A673 (cell line): Measurements from ENCODE around the gene CD300A.

Experiments
- EZH2 ChIP-seq: fragments of 200-600 bp; sonication (generic); IDR thresholded peaks from 2 replicates; pipeline ENCODE4 v1.6.1; 2017; ENCODE audit warnings: borderline replicate concordance, low read depth, mild to moderate bottlenecking, mixed read lengths, antibody characterized with exemption, low read length; ENCODE audit not compliant: poor library complexity, severe bottlenecking
- TF ChIP-seq, protein P1 (sequence below): fragments of 300-800, 200-600 bp; sonication (generic); conservative IDR thresholded peaks from 2 replicates; pipeline ENCODE4 v1.5.1; 2017; ENCODE audit warnings: low read depth, mild to moderate bottlenecking, antibody characterized with exemption, low read length, moderate library complexity, mixed read lengths

DNA sequence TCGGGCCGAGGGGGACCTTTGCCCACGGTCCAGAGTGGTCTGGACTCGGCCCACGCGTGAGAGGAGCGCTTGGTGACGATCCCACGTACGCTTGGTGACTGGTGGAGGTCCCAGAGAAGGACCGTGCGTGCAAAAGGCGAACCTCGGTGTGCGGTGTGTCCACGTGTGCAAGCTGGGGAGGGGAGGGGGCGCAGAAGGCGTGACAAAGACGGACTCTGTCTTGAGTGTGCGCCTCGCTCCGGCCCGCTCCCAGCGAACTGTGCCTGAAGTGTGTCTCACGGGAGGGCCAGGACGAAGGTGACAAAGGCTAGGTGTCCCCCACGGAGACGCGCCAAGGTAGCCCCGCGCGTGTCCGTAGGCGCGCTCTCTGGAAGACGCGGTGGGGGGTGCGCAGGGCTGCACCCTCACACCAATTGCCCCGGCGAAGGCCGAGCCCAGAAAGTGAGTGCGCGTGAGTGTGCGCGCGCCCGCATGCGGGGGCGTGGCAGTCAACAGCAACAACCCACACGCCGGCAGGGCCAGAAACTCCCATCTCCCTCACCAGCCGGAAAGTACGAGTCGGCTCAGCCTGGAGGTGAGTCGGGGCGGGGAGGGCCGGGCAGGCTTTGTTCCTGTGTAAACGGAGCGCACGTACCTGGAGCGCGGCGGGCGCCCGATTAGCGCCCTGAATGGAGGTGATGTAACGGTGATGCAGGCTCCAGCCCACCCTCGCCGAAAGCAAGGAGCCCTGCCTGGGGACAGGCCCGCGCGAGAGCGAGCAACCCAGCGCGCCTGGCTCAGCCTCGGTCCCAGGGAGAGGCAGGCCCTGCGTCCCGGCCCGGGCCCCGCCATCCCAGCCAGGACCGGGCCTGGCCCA is 34.6 kb upstream of the CD300A start, which contains the start of gene GPRC5C:
- TF ChIP-seq, protein P1, sequence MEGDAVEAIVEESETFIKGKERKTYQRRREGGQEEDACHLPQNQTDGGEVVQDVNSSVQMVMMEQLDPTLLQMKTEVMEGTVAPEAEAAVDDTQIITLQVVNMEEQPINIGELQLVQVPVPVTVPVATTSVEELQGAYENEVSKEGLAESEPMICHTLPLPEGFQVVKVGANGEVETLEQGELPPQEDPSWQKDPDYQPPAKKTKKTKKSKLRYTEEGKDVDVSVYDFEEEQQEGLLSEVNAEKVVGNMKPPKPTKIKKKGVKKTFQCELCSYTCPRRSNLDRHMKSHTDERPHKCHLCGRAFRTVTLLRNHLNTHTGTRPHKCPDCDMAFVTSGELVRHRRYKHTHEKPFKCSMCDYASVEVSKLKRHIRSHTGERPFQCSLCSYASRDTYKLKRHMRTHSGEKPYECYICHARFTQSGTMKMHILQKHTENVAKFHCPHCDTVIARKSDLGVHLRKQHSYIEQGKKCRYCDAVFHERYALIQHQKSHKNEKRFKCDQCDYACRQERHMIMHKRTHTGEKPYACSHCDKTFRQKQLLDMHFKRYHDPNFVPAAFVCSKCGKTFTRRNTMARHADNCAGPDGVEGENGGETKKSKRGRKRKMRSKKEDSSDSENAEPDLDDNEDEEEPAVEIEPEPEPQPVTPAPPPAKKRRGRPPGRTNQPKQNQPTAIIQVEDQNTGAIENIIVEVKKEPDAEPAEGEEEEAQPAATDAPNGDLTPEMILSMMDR, result no peak
- TF ChIP-seq EZH2, result no peak
